Effector memory CD4-positive, alpha-beta T cell (primary cell): Measurements from ENCODE around the gene EDARADD.

Source experiments
- DNase-seq, 3 donors: peaks; one replicate each; pipeline ENCODE4 v3.0.0-alpha.2; 2020
- H3K27ac ChIP-seq: 2 replicates; pipeline ENCODE4 v1.7.0; 2013; ENCODE audit warnings: mild to moderate bottlenecking, low read length, moderate library complexity; ENCODE audit not compliant: insufficient read depth, poor library complexity, severe bottlenecking
- H3K27me3 ChIP-seq: replicated peaks from 2 replicates; pipeline ENCODE4 v1.7.0; 2013; ENCODE audit warnings: mild to moderate bottlenecking, low read length; ENCODE audit not compliant: insufficient read depth, control insufficient read depth, poor library complexity, severe bottlenecking
- H3K36me3 ChIP-seq: 2 replicates; pipeline ENCODE4 v1.7.0; 2013; ENCODE audit warnings: mild to moderate bottlenecking, low read length, moderate library complexity; ENCODE audit not compliant: control insufficient read depth, insufficient read depth
- H3K4me1 ChIP-seq: 2 replicates; pipeline ENCODE4 v1.7.0; 2013; ENCODE audit warnings: low read length, mild to moderate bottlenecking; ENCODE audit not compliant: control insufficient read depth, insufficient read depth, poor library complexity, severe bottlenecking
- H3K4me3 ChIP-seq: 2 replicates; pipeline ENCODE4 v1.7.0; 2013; ENCODE audit warnings: low read length, low read depth, mild to moderate bottlenecking; ENCODE audit not compliant: insufficient read depth, poor library complexity, severe bottlenecking
- H3K9me3 ChIP-seq: 2 replicates; pipeline ENCODE4 v1.7.0; 2013; ENCODE audit warnings: mild to moderate bottlenecking, low read length, moderate library complexity; ENCODE audit not compliant: control insufficient read depth

EDARADD gene

GRCh38 chr1:236426215-236426614, 32.1 kb downstream of the EDARADD start:
- Histone ChIP-seq H3K27me3 (no peaks in the 10 kb centered on the region), H3K27ac (no peak overlapping the region), H3K36me3 (no peaks in the 10 kb centered on the region), H3K4me1 (peaks cover 9% of the 10 kb centered on the region), H3K9me3 (no peaks in the 10 kb centered on the region), H3K4me3 (no peak overlapping the region)
- DNase-seq: no peak

GRCh38 chr1:236429715-236430274, 35.7 kb downstream of the EDARADD start:
- Histone ChIP-seq H3K4me1 (peaks cover 5% of the 10 kb centered on the region), H3K36me3 (no peaks in the 10 kb centered on the region), H3K9me3 (no peaks in the 10 kb centered on the region), H3K27me3 (no peaks in the 10 kb centered on the region), H3K27ac (no peak overlapping the region), H3K4me3 (no peak overlapping the region)
- no peak for DNase-seq

- DNase-seq: no peak
- Histone ChIP-seq H3K27me3 (no peaks in the 10 kb centered on the region), H3K9me3 (no peaks in the 10 kb centered on the region), H3K4me3 (no peak overlapping the region), H3K4me1 (no peaks in the 10 kb centered on the region), H3K36me3 (no peaks in the 10 kb centered on the region), H3K27ac (no peak overlapping the region)
Observed at GRCh38 chr1:236433819-236434315, 39.8 kb downstream of the EDARADD start.

GRCh38 chr1:236438614-236439013, 44.5 kb downstream of the EDARADD start:
- Histone ChIP-seq H3K4me1 (no peaks in the 10 kb centered on the region), H3K27me3 (no peaks in the 10 kb centered on the region), H3K36me3 (no peaks in the 10 kb centered on the region), H3K27ac (no peak overlapping the region), H3K9me3 (no peaks in the 10 kb centered on the region), H3K4me3 (no peak overlapping the region)
- no peak for DNase-seq

GRCh38 chr1:236440373-236440772, 46.3 kb downstream of the EDARADD start:
- no peaks in the 10 kb centered on the region for H3K4me1 ChIP-seq
- H3K27ac ChIP-seq: no peak overlapping the region
- H3K36me3 ChIP-seq: no peaks in the 10 kb centered on the region
- no peaks in the 10 kb centered on the region for H3K9me3 ChIP-seq
- H3K4me3 ChIP-seq: no peak overlapping the region
- no peaks in the 10 kb centered on the region for H3K27me3 ChIP-seq
- DNase-seq: no peak

GRCh38 chr1:236450779-236451178, 56.7 kb downstream of the EDARADD start:
- no peaks in the 10 kb centered on the region for H3K27me3 ChIP-seq
- H3K9me3 ChIP-seq: no peaks in the 10 kb centered on the region
- no peaks in the 10 kb centered on the region for H3K4me1 ChIP-seq
- H3K27ac ChIP-seq: no peak overlapping the region
- DNase-seq: no peak
- no peaks in the 10 kb centered on the region for H3K36me3 ChIP-seq
- H3K4me3 ChIP-seq: no peak overlapping the region

GRCh38 chr1:236451796-236452373, 57.8 kb downstream of the EDARADD start:
- Histone ChIP-seq H3K27ac (no peak overlapping the region), H3K4me3 (no peak overlapping the region), H3K9me3 (no peaks in the 10 kb centered on the region), H3K27me3 (no peaks in the 10 kb centered on the region), H3K36me3 (no peaks in the 10 kb centered on the region), H3K4me1 (peaks cover 7% of the 10 kb centered on the region)
- peak; percentile 4 to 15 (median 4) for DNase-seq

GRCh38 chr1:236455243-236455642, 61.2 kb downstream of the EDARADD start:
- Histone ChIP-seq H3K9me3 (no peaks in the 10 kb centered on the region), H3K27me3 (no peaks in the 10 kb centered on the region), H3K27ac (no peak overlapping the region), H3K4me1 (peaks cover 7% of the 10 kb centered on the region), H3K4me3 (no peak overlapping the region), H3K36me3 (no peaks in the 10 kb centered on the region)
- no peak for DNase-seq

GRCh38 chr1:236457775-236458174, 63.7 kb downstream of the EDARADD start:
- DNase-seq: no peak
- Histone ChIP-seq H3K9me3 (no peaks in the 10 kb centered on the region), H3K4me3 (no peak overlapping the region), H3K27ac (no peak overlapping the region), H3K36me3 (no peaks in the 10 kb centered on the region), H3K27me3 (no peaks in the 10 kb centered on the region), H3K4me1 (peaks cover 7% of the 10 kb centered on the region)

GRCh38 chr1:236458996-236459395, 64.9 kb downstream of the EDARADD start:
- no peaks in the 10 kb centered on the region for H3K27me3 ChIP-seq
- H3K27ac ChIP-seq: no peak overlapping the region
- no peaks in the 10 kb centered on the region for H3K36me3 ChIP-seq
- H3K9me3 ChIP-seq: no peaks in the 10 kb centered on the region
- H3K4me1 ChIP-seq: peaks cover 7% of the 10 kb centered on the region
- H3K4me3 ChIP-seq: no peak overlapping the region
- no peak for DNase-seq
